HEK293 (cell line): ENCODE measurements around the gene COL6A5.

ENCODE experiments used
- ZNF660 ChIP-seq: fragments of 450-650 bp; IDR thresholded peaks from 2 replicates; pipeline ENCODE4 v1.5.1; 2018; ENCODE audit warnings: missing biosample characterization, mild to moderate bottlenecking, missing genetic modification characterization
- TF ChIP-seq, protein P1 (sequence below): fragments of 450-650 bp; formaldehyde crosslinking; IDR thresholded peaks from 2 replicates; pipeline ENCODE4 v1.5.1; 2016; ENCODE audit warnings: missing biosample characterization, missing genetic modification characterization

DNA sequence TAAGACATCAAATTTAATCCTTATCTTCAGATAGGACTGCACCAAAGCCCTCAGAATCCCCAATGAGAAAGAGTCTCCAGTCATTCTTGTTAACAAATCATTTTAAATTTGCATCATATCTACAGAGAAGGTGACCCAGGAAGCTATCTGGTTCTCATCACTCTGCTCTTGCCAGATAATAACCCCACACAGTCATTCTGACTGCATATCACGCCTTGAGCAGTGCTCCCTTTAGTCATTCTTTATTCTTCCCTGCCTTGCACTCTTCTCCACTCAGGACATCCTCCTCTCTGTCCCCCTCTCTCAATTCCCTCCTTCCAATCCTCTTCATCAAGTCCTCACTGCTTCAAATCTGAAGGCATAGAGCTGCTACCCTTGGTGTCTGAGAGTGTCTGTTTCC, 87.8 kb downstream of the COL6A5 start:
- TF ChIP-seq ZNF660 (tag by site-specific recombination) = no peak
- TF ChIP-seq, protein P1, sequence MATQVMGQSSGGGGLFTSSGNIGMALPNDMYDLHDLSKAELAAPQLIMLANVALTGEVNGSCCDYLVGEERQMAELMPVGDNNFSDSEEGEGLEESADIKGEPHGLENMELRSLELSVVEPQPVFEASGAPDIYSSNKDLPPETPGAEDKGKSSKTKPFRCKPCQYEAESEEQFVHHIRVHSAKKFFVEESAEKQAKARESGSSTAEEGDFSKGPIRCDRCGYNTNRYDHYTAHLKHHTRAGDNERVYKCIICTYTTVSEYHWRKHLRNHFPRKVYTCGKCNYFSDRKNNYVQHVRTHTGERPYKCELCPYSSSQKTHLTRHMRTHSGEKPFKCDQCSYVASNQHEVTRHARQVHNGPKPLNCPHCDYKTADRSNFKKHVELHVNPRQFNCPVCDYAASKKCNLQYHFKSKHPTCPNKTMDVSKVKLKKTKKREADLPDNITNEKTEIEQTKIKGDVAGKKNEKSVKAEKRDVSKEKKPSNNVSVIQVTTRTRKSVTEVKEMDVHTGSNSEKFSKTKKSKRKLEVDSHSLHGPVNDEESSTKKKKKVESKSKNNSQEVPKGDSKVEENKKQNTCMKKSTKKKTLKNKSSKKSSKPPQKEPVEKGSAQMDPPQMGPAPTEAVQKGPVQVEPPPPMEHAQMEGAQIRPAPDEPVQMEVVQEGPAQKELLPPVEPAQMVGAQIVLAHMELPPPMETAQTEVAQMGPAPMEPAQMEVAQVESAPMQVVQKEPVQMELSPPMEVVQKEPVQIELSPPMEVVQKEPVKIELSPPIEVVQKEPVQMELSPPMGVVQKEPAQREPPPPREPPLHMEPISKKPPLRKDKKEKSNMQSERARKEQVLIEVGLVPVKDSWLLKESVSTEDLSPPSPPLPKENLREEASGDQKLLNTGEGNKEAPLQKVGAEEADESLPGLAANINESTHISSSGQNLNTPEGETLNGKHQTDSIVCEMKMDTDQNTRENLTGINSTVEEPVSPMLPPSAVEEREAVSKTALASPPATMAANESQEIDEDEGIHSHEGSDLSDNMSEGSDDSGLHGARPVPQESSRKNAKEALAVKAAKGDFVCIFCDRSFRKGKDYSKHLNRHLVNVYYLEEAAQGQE (tag by site-specific recombination) = no peak
